Ammon's horn (tissue), 1 donor: ENCODE data around the gene ADAMTS2.

Source experiments
- DNase-seq: peaks from one replicate; pipeline ENCODE4 v3.0.0-alpha.2; 2016; ENCODE audit warnings: low spot score

Gene ADAMTS2

DNA sequence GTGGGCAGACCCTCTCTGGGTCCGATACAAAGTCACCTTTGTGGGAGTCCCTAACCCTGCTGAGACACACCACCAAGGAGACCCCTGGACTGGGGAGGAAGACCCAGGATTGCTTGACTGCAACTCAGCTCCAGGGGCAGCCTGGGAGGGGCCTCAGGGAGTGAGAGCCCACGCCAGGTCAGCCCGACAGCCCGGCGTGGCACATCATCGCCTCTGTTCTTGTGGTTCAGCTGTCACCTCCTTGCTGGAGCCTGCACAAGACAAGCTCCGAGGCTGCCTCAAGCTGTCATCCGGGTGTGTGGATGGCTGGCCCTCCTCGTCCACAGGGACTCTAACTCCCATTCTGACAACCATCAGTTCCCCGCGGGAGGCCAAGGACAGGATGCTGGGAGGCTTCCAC, 151.5 kb downstream of the ADAMTS2 start:
- no peak for DNase-seq

DNA sequence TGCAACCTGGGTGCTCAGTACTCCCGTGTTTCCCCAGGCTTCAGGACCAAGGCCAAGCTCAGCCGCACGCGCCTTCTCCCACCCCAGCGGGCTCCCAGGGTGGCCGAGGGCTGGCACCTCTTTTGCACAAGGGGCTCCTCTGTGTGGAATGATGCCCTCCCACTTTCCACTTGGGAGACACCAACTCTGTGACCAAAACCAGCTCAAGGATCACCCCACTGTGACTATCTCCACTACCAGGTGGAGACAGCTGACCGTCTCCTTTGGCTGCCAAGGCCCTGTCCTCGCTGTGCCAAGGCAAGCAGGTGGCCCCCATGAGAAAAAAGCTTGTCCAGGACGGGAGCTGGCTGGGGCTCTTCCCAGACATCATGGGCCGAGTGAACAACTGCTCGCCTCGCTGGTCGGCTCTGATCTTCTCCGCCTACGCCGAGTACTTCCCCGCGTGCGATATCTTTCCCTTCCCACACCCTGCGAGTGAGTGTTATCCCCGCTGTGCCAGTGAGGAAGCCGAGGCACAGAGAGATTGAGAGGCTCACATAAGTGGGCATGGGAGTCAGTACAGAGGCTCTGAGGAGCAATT, 152.3 kb downstream of the ADAMTS2 start:
- DNase-seq, result no peak

DNA sequence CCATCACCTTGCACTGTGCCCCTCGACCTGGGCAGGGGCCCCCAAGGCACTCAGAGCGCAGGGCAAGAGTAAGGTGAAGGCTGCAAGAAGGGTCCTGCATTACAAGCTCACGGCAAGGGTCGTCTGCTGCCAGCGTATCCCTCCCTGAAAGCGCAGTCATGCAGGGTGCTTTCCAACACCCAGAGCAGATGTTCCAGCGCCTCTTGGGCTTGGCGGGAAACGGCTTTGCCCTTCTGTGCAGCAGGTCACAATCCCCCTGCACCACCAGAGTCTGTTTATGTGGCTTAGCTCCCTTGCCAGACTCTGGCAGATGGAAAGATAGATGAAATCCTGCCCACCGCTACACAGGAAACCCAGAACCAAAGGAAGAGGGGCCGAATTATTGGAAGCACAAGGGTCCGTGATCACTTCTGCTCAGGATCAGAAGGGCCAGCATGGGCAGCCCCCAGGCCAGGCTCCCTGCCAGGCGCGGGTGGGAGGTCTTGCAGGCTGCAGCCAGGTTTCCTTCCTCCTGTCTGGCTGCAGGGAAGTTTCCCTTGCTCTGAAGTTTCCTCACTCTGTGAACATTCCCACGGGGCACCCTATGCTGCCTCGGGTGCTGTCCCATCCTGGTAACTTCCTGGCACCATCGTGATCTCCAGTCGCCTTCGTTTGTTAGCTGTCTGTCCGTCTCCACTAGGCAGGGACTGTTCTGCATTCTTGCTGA, 152.9 kb downstream of the ADAMTS2 start:
- no peak for DNase-seq

DNA sequence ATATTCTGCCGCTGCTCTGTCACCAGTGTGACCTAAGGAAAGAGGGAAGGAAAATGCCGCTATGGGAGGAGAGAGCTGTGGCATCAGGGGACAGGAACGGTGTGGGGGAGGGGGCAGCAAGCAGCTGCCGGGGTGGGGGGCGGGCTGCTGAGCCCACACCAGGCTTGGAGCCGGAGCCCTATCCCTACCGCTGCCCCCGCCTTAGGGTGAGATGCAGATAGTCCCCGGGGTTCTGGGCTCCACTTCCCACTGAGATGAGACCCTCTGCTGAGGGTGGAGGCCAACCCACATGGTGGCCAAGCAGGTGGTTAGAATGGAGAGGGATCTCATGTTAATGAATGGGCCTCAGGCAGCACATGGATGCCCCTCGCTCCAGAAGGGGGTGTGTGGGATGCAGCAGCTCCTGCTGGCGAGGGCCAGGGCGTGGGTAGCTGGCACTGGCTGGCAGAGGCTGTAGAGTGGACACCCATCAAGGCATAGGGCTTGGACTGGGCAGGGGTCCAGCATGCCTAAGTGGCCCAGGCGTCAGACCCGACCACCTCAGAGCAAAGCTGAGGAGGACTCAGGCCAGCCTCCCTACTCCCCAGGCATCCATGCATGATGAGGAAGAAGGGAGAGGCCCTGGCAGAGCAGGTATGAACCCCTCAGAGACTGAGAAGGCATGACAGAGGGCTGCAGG, 153.6 kb downstream of the ADAMTS2 start:
- no peak for DNase-seq

DNA sequence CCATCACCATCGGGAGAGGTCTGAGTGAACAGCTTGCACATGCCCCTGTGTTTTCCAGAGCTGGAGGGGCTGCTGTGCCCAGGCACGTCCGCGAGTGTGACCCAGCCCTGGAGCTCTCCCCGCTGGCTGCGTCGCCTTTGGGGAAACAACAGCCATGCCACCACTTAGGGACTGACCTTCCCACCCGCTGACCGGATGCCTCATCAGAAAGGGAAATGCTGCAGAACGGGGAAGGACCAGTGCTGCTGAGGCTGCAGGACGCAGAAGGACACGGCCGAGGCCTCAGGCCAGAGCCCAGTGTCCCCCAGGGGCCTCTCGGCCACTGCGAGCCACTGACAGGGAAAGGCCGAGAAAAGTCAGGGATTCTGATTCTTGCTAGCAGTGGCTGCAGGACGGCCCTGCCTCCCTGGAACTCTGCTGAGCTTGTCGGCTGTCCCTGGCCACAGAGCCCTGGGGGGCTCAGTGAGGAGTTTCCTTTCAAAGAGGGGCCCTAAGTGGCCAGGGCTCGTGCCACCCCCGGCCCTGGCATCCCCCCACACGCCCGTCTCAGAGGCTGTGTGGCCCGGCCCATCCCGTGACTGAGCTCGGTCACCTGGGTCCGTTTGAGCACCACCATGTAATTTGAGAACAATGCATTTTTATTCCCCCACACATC, 154.3 kb downstream of the ADAMTS2 start:
- no peak for DNase-seq

DNA sequence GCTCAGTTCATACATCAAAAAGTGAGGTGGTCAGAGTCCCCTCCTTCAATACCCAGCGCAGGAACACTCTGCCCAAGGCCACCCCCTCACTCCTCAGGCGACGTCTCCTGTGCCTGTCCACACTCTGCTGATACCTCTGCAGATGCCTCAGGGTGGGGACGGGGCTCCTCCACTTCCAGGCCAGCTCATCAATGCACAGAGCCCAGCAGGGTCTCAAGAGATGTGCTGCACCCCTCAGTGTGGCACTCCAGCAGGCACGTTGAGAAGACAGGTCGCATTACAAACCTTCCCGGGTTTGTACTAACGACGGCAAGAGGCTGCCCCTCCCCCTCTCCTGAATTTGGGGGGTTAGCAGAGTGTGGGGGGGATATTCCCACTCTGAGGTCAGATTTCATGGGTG, 156.6 kb downstream of the ADAMTS2 start:
- DNase-seq, result no peak

DNA sequence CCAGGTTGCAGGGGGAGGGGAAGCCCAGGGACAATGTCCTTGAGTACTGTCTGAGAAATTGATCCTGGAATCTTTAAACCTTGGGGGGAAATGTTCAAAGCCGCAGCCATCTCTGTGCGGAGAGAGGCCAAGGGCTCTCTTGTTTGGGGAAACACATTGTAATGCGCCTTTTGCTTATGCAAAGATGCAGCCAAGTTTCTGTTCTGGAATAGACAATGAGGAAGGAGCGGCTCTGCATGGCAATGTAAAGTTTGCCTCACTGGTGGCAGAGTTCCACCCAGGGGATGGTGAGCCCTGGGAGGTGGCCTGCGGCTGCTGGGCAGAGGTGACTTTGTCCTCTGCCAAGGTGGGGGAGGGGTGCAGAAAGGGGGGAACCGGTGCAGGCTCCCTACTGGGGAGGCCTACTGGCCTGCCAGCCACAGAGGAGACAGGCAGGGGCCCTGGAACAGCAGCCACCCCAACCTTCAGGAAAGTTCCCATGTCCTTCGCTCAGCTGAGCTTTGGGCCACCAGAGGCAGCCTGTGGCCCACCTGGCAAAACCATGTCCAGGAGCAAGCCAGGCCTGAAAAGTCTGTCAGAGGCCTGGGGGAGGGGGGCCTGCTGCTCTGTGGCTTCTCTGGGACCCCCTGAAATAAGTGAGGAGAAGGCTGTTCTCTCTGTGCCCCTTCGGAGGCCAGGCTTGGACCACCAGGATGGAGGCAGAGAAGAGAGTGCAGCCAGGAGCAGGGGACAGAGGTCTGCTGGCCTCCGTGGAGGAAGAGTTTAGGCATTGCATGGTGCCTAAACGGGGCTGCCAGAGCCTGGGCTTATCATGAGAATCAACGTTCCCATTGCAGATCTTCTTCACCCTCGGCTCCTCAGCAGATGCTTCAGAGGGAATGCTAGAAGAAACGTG, 157.3 kb downstream of the ADAMTS2 start:
- DNase-seq, result no peak

DNA sequence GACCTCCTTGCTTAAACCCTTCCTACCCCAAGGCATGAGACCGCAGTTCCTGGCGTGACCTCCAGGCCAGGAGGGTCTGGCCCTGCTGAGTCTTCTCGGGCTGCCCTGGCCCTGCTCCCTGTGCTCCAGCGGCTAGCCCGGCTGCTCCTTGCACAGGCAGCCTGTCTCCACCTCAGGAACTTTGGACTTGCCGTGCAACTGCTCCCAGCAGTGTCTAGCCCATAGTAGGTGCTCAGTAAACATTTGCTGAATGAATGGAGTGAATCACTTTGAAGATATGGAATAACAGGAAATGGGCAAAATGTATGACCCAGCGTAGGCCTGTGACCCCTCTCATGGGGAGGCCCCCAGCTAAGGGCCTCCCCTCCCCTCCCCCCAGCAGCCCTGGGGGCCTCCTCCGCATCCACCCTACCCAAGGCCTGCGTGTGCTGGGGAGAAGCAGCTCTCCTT, 158.0 kb downstream of the ADAMTS2 start:
- no peak for DNase-seq

DNA sequence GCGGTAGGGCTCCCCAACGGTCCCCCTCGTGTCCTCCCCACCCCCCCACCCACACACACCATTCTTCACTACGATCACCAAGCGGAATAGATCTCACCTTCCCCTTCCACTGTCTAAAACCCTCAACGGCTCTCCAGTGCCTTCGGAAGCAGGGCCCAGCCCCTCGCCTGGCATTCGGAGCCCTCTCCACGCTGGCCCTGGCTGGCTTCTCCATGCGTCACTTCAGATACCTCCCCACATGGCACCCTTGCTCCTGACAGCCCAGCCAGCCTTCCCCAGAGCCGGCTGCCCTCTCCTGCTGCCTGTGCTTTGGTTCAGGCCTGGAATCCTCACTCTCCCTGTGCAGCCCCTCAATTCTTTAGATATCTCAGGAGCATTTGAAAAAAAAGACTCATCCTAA, 158.5 kb downstream of the ADAMTS2 start:
- no peak for DNase-seq

DNA sequence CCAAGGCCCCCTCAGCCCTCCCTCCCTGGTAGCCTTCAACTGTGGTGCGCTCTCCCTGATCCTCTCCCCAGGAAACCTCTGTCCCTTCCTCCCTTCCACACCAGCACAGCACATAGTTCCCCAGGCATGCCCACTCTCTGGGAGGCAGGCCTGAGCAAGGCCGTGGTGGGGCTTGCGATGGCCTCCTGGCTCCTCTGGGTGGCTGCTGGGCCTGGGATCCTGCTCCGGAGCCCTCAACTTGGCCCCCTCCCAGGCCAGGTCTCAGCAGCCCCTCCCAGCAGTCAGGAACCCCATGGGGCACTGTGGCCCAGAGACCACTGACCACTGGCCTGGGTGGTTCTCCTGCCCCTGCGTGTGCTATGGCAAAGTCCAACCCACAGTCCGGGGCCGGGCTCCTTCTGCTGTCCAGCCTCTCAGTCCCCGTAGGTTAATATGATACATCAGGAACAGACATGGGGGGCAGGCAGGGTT, 159.3 kb downstream of the ADAMTS2 start:
- DNase-seq, result no peak

DNA sequence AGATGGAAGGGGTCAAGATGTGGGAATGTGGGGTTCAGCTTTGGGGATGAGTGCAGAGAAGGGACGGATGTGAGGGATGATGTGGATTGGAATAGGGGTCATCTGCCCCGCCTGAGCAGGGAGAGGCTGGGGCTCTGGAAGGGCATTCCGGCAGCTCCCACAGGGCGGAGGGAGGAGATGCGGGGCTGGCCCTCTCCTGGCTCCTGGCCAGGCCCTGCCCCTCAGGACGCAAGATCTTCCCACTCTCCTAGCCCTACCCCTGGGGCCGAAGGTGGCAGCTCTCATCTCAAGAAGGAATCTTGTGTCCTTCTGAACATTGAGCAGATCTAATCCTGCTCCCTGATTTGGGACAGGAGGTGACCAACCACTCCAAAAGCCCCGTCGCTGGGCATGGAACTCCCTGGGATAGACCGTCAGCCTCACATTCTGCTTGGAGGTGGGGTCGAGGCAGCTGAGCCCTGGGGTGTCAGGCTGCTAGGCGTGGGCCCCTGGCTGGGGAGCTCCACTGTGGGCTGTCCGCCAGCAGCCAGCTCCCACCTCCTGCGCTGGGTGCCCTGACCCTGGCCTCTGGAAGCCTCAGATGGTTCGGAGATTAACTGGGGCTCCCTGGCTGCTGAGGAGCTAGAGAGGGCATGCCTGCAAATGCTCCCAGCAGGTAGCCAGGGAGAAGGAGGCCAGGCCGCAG, 159.9 kb downstream of the ADAMTS2 start:
- no peak for DNase-seq

DNA sequence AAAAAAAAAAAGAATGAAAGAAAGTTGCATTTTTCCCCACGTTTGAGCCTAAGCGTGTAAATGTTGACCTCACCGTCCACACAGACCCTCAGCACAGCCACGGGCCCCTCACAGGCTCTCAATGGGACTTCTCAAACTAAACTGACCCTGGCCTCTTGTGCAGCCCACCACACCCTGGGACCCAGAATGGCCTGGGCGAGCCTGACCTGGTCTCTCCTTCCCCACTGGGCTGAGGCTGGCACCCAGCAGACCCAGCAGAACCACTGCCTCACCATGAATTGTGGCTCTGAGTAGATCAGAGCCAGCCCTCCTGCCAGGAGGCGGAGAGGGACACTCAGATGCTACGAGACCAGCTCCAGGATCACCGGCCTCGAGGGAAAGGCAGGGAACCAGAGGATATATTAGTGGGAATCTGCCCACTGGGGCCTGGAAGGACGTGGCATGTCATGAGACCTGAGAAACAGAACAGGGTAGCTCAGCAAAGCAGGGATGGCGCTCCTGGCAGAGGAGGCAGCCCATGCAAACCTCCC, 160.7 kb downstream of the ADAMTS2 start:
- no peak for DNase-seq

DNA sequence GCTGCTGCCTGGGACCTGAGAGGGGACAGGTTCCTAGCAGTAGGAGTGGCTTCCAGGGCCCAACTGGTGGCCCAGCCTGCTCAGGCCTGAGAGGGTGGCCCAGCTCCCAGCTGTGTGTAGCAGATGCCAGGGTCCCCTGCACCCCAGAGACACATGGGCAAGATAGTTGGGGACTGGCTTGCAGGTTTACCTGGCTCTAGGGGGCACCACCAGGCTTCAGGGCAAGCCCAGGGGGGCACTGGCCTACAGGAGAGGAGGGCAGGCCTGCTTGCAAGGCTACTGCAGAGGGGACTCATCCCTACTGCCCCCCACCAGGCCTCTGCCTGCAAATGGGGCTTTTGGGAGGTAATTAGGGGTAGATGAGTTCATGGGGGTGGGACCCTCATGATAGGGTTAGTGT, 161.8 kb downstream of the ADAMTS2 start:
- DNase-seq, result no peak

DNA sequence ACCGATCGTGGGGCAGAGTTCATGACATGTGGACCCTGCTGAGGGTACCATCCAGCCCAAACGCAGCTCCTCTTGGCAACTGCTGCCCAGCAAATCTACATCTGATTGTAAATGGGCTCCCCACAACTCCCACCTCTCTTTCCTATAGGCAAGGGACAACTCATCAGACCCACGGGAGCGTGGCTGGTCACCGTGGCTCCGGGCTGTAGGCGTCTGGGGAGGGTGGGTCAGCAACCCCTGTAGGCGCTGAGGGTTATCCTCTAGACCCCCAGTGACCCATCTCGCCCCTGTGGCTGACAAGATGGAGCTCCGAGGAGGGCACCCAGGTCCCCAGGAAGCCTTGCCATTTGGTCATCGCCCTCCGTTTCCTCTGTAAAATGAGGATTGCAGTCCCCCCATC, 162.7 kb downstream of the ADAMTS2 start:
- DNase-seq, result no peak

DNA sequence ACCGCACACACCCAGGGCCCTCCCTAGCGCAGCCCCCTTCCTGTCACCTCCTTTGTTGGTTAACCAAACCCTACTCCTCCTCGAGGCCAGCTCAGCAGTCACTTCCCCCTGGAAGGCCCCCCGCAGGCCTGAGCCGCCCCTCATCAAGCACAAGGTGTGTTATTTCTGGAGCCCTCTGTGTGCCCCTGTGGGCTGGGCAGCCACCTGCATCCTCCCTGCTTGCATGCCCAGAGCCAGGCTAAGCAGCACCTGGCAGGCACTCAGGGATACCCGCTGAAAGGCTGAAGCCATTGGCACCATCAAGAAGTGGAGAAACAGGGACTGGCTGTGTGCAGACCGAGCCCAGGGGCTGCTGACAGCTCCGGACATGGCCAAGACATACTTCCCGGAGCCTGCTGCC, 163.3 kb downstream of the ADAMTS2 start:
- DNase-seq, result no peak

DNA sequence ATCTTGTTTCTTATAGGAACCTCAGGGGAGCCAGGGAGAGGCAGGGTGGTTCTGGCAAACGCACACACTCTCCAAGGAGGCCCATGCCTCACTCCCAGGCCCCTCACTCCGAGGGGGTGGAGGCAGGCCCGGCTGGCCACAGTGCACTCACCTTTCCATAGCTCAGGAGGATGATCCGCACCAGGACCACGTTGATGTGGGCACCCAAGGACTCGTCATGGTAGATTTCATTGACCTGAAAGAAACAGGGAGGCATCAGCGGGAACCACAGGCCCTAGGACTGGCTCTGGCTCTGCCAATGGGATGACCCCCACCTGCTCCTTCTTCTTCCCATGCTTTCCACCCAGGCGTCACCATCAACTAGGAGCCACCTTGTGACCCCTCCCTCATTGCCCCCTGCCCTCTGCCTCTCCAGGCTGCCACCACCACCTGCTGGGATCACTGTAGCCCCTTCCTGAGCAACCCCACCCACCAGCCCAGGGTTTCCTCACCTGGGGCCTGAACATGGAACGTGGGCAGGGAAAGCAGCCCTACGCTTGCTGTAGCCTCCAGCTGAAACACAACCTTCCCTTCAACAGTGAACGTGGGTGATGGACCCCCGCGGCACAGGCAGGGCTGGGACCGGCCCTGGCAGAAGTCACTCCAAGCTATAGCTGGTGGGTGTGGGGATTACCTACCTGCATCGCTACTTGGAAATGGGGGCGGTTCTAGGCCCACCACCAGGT, 164.2 kb downstream of the ADAMTS2 start:
- DNase-seq, result no peak

DNA sequence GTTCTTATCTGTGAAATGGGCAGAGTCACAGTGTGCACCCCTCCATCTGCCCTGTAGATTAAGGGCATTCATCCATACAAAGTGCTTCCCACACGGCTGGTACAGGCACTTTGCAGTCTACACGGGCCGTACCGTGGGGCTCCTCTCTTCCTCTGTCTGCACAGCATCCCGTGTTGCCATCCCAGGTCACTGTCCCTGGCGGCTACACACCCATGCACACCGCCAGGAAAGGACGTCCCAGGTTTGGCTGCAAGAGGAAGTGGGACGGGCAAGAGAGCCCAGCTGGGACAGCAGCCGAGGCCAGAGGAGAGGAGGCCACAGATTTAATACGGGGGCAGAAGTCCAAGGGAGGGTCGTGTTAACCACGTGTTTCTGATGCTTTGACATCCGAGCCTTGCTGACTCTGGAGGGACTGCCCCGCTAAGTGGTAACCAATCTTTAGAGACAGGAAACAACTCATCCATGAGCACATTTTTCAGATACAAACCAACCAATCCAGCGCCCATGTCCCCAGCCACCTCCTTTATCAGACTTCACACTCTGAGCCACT, 165.1 kb downstream of the ADAMTS2 start:
- no peak for DNase-seq

DNA sequence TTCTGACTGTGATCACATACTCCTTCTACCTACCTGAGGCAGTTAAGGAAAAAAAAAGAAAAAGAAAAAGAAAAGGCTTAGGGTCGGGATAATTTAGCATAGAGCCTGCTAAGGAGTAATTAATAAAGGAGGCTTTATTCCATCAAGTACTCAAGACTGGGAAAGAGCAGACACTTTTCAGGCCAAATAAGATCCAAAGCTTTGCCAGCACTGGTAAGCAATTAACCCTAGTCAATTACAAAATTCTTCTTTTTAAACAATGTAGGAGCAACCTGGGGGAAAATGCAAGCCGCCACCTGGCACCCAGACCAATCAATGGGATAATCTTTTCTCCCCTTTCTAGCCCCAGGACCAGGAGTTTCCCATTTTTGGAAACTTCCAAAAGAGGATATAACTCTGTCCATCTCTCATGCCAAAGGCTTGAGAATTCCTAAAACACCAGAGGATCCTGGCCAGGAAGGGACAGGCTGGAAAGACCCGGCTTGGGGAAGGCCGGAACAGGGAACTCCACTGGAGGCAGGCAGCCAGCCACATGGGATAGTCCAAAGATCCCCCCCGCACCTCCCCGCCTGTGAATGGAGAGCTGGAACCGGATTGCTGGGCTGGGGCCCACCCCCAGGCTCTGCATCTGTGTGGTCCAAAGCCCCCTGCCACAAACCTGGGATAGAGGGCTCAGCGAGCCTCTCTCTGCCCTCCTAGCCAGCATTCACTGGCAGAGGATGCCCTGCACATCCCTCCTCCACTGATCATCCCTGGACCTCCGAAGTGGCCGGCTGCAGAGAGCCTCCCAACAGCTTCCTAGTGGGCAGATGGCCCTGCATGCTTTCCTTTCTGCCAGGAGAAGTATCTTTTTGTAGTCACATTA, 167.3 kb downstream of the ADAMTS2 start:
- no peak for DNase-seq
